Activated CD8-positive, alpha-beta memory T cell treated with anti-CD3 and anti-CD28 coated beads for 48 hours (primary cell): ENCODE data around the gene NAXD.
"Not testable (repeated sequence)": the region's sequence is repeated elsewhere in the genome, so short reads cannot be mapped to it uniquely, and the experiment has no call there.

ENCODE experiments used
- DNase-seq, 3 experiments: peaks; one replicate each; pipeline ENCODE4 v3.0.0-alpha.2; 2020; ENCODE audit warnings: low read depth in 2 of 3, low spot score in 2 of 3

NAXD gene

GRCh38 chr13:110593430-110594130 lies 21.8 kb upstream of the NAXD start:
- no peak for DNase-seq

DNA sequence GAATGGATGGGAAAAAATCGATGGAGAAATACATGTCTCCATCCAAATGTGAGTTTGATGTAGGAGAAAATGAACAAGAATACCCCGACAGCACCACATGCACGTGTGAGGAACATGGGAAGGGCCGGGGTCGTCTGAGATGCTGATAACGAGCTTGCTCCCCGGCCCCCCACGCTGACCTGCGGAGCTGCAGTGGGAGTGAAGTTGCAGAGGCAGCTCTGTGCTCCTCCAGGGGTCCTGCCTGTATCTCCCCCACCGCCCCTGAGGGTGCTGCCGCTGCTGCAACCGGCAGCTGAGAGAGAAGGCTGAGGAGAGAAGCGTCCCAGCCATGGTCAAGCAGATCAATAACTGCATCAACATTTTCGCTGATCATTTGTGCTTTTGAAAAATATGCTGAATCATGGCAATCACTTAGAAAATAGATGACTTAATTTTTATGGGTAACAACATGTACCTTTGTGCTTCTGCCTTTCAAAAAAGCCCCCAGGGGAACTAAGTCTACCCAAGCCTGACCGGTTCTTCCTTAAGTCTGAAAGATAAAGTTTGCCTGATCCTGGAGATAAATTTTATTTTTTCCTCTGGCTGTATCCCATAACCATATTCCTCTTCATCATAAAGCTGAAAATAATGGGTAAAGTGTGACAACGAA lies 18.2 kb upstream of the NAXD start:
- DNase-seq: no peak

DNA sequence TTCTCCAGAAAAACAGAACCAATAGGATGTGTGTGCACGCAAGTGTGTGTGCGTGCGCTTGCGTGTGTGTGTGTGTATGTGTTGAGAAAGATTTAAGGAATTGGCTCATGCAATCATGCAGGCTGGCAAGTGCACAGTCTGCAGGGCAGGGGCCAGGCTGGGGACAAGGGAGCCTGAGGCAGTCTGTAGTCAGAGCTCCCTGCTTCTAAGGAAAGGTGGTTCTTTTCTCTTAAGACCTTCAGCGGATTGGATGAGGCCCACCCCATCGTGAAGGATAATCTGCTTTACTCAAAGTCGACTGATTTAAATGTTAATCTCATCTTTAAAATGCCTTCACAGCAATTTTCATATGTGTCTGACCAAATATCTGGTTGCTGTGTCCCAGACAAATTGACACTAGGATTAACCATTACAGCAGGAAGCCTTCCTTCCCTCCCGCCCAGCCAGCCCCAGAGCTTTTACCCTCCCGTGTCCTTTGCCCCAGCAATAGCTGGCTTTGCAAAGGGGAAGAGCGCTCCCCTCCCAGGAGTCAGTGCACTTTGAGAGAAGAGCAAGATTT lies 15.0 kb upstream of the NAXD start:
- no peak for DNase-seq

GRCh38 chr13:110600980-110601379 lies 14.4 kb upstream of the NAXD start:
- no peak for DNase-seq

- no peak for DNase-seq
Measured at GRCh38 chr13:110605132-110605531, 10.2 kb upstream of the NAXD start.

DNA sequence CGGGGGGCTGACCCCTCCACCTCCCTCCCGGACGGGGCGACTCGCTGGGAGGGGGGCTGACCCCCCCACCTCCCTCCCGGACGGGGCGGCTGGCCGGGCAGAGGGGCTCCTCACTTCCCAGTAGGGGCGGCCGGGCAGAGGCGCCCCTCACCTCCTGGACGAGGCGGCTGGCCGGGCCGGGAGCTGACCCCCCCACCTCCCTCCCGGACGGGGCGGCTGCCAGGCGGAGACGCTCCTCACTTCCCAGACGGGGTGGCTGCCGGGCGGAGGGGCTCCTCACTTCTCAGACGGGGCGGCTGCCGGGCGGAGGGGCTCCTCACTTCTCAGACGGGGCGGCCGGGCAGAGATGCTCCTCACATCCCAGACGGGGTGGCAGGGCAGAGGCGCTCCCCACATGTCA lies 9.1 kb upstream of the NAXD start:
- not testable (repeated sequence) for DNase-seq

GRCh38 chr13:110607675-110608224 lies 7.6 kb upstream of the NAXD start:
- DNase-seq: no peak

DNA sequence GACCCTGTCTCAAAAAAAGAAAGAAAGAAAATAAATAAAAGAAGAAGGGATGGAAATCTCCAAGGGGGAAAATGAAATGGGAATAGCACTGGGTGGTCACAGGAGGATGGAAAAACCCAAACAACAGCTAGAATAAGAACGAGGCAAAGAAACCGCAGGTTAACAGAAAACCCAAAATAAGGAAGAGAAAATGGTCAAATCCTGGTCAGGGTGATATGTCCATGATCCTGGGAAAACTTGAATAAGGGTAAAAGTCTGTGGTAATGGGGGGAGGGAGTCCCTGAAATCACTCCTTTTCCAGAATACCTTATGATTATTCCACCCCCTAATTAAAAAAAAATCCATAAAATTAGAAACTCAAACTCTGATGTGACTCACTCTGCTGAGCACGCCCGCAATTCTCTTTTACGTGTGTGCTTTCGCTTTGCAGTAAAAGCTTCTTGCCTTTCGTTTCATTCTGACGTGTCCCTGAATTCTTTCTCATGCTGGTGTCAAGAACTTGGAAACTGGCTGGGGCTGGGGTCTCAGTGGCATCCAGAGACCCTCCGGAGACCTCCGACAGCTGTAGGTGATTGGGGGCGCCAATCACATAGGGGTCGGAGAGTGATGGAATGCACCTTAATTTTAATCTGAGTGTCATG lies 4.3 kb upstream of the NAXD start:
- no peak for DNase-seq

GRCh38 chr13:110615005-110615321 lies 382 bp upstream of the NAXD start:
- DNase-seq: no peak

DNA sequence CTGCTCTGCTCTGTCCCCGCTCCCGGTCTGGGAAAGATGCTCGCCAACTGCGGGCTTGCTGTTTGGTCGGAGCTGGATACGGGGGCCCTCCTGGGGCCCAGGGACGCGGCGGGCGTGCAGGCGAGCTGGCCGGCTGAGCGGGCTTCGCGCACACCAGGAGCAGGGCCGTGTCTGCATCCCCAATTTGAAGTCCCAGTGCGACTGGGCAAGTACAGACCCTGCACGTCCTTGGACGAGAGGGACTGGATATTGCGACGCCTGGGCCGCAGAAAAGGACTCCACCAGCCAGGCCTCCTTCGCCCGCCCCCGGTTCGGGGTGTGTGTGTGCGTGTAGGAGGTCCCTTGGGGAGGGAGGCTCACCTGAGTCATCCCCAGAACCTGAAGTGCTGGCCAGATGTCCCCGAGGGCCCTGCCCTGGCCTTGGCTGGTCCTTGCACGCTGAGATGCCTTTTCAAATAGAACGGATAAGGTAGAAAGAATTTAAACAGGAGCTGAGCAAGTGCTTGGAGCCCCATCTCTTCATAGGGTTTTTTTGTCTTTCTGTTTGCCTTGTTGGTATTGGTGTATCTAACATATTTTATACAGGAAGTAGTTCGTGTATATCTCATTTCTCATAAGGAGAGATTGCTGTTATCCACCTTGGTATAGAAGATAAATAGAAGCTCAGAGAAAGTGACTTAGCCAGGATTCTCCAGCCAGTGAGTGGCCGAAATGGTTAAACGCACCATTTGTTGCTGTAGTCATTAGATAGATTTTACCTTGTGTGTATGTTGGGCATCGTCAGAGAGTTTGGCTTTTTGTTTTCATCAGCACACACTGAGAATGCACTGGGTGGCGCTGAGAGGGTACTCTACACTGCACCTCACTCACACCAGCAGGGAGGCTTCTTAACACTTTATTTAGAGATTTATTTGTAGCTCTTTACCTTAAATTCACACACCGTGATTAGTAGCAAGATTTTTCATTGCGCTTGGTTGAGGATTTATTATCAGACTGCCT lies 1.1 kb downstream of the NAXD start:
- DNase-seq: peak in 1 of 3 experiments; percentile 35

DNA sequence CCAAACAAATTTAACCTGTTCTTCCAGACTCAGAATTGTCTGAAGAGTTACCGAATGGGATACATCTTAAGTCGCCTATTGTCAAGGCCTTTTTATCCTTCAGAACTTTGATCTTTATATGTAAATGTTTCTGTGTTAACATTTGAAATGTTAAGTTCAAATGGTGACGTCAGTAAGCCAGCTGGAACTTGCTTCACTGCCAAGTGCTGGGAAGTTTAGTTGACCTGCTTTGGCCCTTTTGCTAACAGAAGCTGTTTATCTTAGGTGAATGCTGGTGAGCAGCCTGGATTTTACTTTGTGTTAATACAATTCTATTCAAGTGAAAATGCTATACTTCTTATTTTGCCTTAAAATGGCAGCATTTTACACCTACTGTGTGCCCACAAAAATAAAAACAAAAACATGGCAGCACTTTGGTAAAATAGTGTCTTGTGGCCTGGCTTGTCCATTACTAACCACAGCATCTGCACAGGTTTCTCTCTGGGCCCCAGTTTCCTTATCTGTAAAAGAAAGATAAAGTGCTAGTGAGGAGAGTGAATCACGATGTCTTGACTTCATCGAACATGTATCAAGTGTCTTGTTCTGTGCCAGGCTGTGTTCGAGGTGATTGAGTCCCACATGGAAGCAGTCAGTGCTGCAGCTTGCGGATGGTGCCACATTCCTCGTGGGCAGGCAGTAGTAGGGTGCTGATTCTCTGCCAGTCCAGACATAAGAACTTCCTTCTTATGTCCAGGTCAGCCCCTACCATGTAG lies 2.2 kb downstream of the NAXD start:
- no peak for DNase-seq

DNA sequence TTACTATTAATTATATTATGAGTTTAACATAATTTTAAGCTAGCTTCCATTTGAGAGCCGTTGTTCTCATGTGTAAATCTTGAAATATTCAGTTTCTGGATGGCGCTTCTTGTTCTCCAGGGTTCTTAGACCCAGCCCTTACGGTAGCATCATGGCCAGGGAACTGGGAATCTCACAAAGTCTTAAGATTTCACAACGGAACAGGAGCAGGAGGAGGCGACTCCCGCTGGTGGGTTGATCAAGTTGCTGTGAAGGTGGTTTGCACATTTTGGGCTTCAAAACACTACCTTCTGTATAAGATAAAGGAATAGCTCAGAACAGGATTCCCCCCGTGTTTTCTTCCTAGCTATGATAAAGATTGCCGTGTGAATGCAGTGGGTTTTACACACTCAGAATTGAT lies 2.8 kb downstream of the NAXD start:
- DNase-seq: no peak

GRCh38 chr13:110618780-110619179 lies 3.4 kb downstream of the NAXD start:
- no peak for DNase-seq

GRCh38 chr13:110620596-110620995 lies 5.3 kb downstream of the NAXD start:
- DNase-seq: no peak

DNA sequence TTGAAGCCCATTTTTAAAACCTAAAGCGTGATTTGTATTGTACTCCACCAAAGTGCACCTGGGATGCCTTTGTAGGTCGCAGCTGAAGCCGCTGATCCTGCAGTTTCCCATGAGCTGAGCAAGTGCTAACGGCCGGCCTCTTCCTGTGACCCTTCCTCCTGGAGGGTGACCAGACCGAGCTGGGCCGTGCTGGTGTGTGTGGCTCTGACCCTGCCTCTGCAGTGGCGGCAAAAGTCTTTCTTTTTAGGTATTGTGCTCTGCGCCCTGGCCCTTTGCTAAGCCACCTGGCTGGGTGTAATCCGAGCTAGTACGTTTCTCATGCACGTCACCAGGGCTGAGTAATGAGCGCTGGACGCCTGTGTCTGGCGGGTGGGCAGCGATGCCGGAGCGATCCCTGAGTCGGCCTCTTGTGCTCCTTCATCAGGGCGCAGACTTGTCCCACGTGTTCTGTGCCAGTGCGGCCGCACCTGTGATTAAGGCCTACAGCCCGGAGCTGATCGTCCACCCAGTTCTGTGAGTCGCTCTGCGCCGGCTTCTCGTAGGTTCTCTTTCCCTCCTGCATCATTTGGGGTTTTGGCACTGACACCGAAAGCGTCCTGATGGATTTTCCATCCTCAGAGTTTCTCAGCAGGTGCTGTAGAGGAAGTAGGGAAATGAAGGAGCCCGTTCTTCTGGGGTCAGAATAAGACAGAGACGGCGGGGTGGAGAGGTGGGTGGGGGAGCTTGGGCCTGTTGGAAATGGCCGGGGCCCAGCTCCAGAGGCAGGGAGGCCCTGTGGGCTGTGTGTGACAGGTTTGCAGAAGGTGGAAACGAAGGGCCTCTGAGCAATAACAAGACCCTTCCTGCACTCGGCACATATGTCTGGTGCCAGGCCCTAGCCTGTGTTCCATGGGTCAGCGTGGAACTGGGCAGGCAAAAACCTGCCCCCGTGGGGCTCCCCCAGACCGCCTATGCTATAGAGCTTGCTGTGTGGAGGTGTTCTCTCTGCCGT lies 9.7 kb downstream of the NAXD start:
- DNase-seq: no peak

DNA sequence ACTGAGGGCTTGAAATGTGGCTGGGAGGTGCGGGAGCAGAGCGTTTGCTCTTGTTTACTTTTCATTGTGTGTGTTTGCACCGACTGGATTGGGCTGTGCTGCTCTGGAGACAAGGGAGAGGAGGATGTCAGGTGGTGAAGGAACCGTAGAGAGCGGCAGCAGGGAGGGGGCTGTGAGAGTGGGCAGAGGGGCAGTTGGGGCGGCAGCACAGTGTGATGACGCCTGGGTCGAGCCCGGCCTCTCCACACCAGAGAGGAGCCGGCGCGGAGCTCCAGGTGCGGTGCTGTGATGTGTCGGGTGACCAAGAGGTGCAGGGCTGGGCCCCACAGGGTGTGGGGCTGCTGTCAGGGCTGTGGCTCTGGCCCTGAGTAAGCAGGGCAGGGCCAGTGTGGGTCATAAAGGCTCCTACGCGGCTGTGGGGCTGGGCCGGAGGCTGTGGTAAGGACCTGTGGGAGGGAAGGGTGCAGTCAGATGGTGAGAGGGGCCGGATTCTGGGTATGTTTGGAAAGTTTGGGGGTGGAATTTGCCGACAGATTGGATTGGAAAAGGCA lies 10.5 kb downstream of the NAXD start:
- DNase-seq: no peak

- no peak for DNase-seq
Measured at GRCh38 chr13:110626521-110626920, 11.2 kb downstream of the NAXD start.

- DNase-seq: no peak
Measured at GRCh38 chr13:110627351-110627750, 12.0 kb downstream of the NAXD start.
